Neural cell (in vitro differentiated cells): Measurements from ENCODE around the gene GLYATL3. TPM values are rescaled to one million over a fixed set of nuclear protein-coding genes. Genes with fewer than 3 reads are reported as not detected.

Experiments
- H2AFZ ChIP-seq: fragments of 200-600, 300-800 bp; sonication (generic), shearing (Covaris generic); 2 replicates; pipeline ENCODE4 v1.6.0; 2014; ENCODE audit warnings: low read depth, mild to moderate bottlenecking, antibody characterized with exemption, low read length, moderate library complexity
- H3F3A ChIP-seq: fragments of 200-600 bp; shearing (Covaris generic); 2 replicates; pipeline ENCODE4 v1.6.1; 2016; ENCODE audit warnings: mild to moderate bottlenecking, moderate library complexity, mixed read lengths, antibody characterized with exemption, low read length; ENCODE audit not compliant: insufficient read depth, poor library complexity, severe bottlenecking
- H3K27ac ChIP-seq: fragments of 200-600, 300-800 bp; sonication (generic), shearing (Covaris generic); 2 replicates; pipeline ENCODE4 v1.5.1; 2014; ENCODE audit warnings: mild to moderate bottlenecking, low read length, moderate library complexity
- H3K27me3 ChIP-seq: fragments of 300-800, 200-600 bp; sonication (generic), shearing (Covaris generic); 2 replicates; pipeline ENCODE4 v1.6.0; 2014; ENCODE audit warnings: mild to moderate bottlenecking, low read depth, low read length, moderate library complexity; ENCODE audit not compliant: insufficient read depth
- H3K36me3 ChIP-seq: fragments of 300-800, 200-600 bp; sonication (generic), shearing (Covaris generic); 2 replicates; pipeline ENCODE4 v1.5.1; 2014; ENCODE audit warnings: mild to moderate bottlenecking, antibody characterized with exemption, low read length, moderate library complexity; ENCODE audit not compliant: insufficient read depth
- H3K4me2 ChIP-seq: fragments of 300-800, 200-600 bp; sonication (generic), shearing (Covaris generic); 2 replicates; pipeline ENCODE4 v1.6.0; 2014; ENCODE audit warnings: mild to moderate bottlenecking, low read length
- H3K4me3 ChIP-seq: fragments of 300-800, 200-600 bp; sonication (generic), shearing (Covaris generic); 2 replicates; pipeline ENCODE4 v1.5.1; 2014; ENCODE audit warnings: mild to moderate bottlenecking, low read length, moderate library complexity
- H3K79me2 ChIP-seq: fragments of 200-600 bp; shearing (Covaris generic); replicated peaks from 2 replicates; pipeline ENCODE4 v1.6.0; 2014; ENCODE audit warnings: mild to moderate bottlenecking, low read length, moderate library complexity; ENCODE audit not compliant: insufficient read depth
- H3K9ac ChIP-seq: fragments of 300-800, 200-600 bp; sonication (generic), shearing (Covaris generic); 2 replicates; pipeline ENCODE4 v1.6.1; 2016; ENCODE audit warnings: mild to moderate bottlenecking, low read length, mixed read lengths
- H3K9me2 ChIP-seq: fragments of 200-600 bp; shearing (Covaris generic); 2 replicates; pipeline ENCODE4 v1.6.1; 2016; ENCODE audit warnings: mild to moderate bottlenecking, low read length, mixed read lengths; ENCODE audit not compliant: insufficient read depth
- H3K9me3 ChIP-seq: fragments of 200-600, 300-800 bp; sonication (generic), shearing (Covaris generic); 2 replicates; pipeline ENCODE4 v1.6.1; 2016; ENCODE audit warnings: mild to moderate bottlenecking, mixed run types, low read length, moderate library complexity, mixed read lengths
- H4K20me1 ChIP-seq: fragments of 200-600 bp; shearing (Covaris generic); 2 replicates; pipeline ENCODE4 v1.6.1; 2016; ENCODE audit warnings: mild to moderate bottlenecking, mixed run types; ENCODE audit not compliant: insufficient read depth
- CTCF ChIP-seq: fragments of 450-650 bp; IDR thresholded peaks from 2 replicates; pipeline ENCODE4 v1.5.1; 2014; ENCODE audit warnings: antibody characterized with exemption, mild to moderate bottlenecking, moderate library complexity; ENCODE audit not compliant: poor library complexity, severe bottlenecking
- EP300 ChIP-seq: fragments of 450-650 bp; conservative IDR thresholded peaks from 2 replicates; pipeline ENCODE4 v1.6.1; 2014; ENCODE audit warnings: antibody characterized with exemption, mild to moderate bottlenecking, moderate library complexity; ENCODE audit not compliant: poor library complexity, severe bottlenecking
- EZH2 ChIP-seq: fragments of 200-600, 300-800 bp; shearing (Covaris generic), sonication (generic); IDR thresholded peaks from 2 replicates; pipeline ENCODE4 v1.6.1; 2014; ENCODE audit warnings: antibody characterized with exemption, low read length, borderline replicate concordance, mild to moderate bottlenecking; ENCODE audit not compliant: insufficient read depth, poor library complexity, severe bottlenecking
- MXI1 ChIP-seq: fragments of 450-650 bp; conservative IDR thresholded peaks from 2 replicates; pipeline ENCODE4 v1.6.1; 2014; ENCODE audit warnings: antibody characterized with exemption, mild to moderate bottlenecking; ENCODE audit not compliant: poor library complexity, severe bottlenecking
- POLR2AphosphoS5 ChIP-seq: IDR thresholded peaks from 2 replicates; pipeline ENCODE4 v1.6.1; 2012
- RAD21 ChIP-seq: fragments of 450-650 bp; conservative IDR thresholded peaks from 2 replicates; pipeline ENCODE4 v1.6.1; 2014; ENCODE audit warnings: antibody characterized with exemption, mild to moderate bottlenecking, moderate library complexity
- REST ChIP-seq: IDR thresholded peaks from 2 replicates; pipeline ENCODE4 v1.6.1; 2012; ENCODE audit warnings: borderline replicate concordance
- SMC3 ChIP-seq: fragments of 450-650 bp; conservative IDR thresholded peaks from 2 replicates; pipeline ENCODE4 v1.6.1; 2014; ENCODE audit warnings: antibody characterized with exemption, mild to moderate bottlenecking, moderate library complexity; ENCODE audit not compliant: poor library complexity
- TAF1 ChIP-seq: IDR thresholded peaks from 2 replicates; pipeline ENCODE4 v1.6.1; 2012; ENCODE audit warnings: low read depth
- polyA plus RNA-seq: library from polyadenylated mRNA; depleted of rRNA; stranded (reverse); fragments of >200 nt; gene quantifications from 2 replicates; pipeline ENCODE4 v1.2.3, GENCODE V29; 2014

GLYATL3 gene
- polyA plus RNA-seq, 1 donor from 2014 or later, result not detected

- Histone ChIP-seq H4K20me1 (no peaks in the 10 kb centered on the region), H3K9ac (no peak overlapping the region), H3K36me3 (no peaks in the 10 kb centered on the region), H2AFZ (no peak overlapping the region), H3K79me2 (no peaks in the 10 kb centered on the region), H3K9me2 (no peaks in the 10 kb centered on the region), H3F3A (no peaks in the 10 kb centered on the region), H3K27ac (no peak overlapping the region), H3K4me3 (no peak overlapping the region), H3K27me3 (no peaks in the 10 kb centered on the region), H3K4me2 (no peak overlapping the region), H3K9me3 (no peaks in the 10 kb centered on the region)
- TF ChIP-seq POLR2AphosphoS5 (no peak), REST (no peak), EZH2 (no peak), CTCF (no peak), RAD21 (no peak), EP300 (no peak), TAF1 (no peak), SMC3 (no peak), MXI1 (no peak)
Measured at GRCh38 chr6:49514571-49515484, 15.1 kb downstream of the GLYATL3 start.

GRCh38 chr6:49515485-49516146 lies 15.9 kb downstream of the GLYATL3 start:
- Histone ChIP-seq H3K9me2 (no peaks in the 10 kb centered on the region), H3K4me3 (no peak overlapping the region), H3F3A (no peaks in the 10 kb centered on the region), H3K27me3 (no peaks in the 10 kb centered on the region), H3K4me2 (no peak overlapping the region), H3K9me3 (no peaks in the 10 kb centered on the region), H3K79me2 (no peaks in the 10 kb centered on the region), H3K9ac (no peak overlapping the region), H3K27ac (no peak overlapping the region), H4K20me1 (no peaks in the 10 kb centered on the region), H2AFZ (no peak overlapping the region), H3K36me3 (no peaks in the 10 kb centered on the region)
- TF ChIP-seq REST (no peak), RAD21 (no peak), MXI1 (no peak), EZH2 (no peak)
